IPS-18a (cell line): ENCODE data around the gene CALU.

Experiments used
- H3K27ac ChIP-seq: one replicate; pipeline ENCODE4 v1.5.1; 2013; ENCODE audit warnings: low read length
- H3K27me3 ChIP-seq: one replicate; pipeline ENCODE4 v1.6.1; 2013; ENCODE audit warnings: mild to moderate bottlenecking, low read length; ENCODE audit not compliant: control insufficient read depth, insufficient read depth
- H3K36me3 ChIP-seq: one replicate; pipeline ENCODE4 v1.6.1; 2013; ENCODE audit warnings: low read depth, low read length; ENCODE audit not compliant: control insufficient read depth
- H3K4me1 ChIP-seq: one replicate; pipeline ENCODE4 v1.6.1; 2013; ENCODE audit warnings: low read depth, low read length; ENCODE audit not compliant: control insufficient read depth
- H3K4me3 ChIP-seq: one replicate; pipeline ENCODE4 v1.5.1; 2013; ENCODE audit warnings: low read length
- H3K9ac ChIP-seq: one replicate; pipeline ENCODE4 v1.6.1; 2013; ENCODE audit warnings: mild to moderate bottlenecking, low read length, moderate library complexity
- H3K9me3 ChIP-seq: one replicate; pipeline ENCODE4 v1.6.1; 2013; ENCODE audit warnings: low read depth, low read length; ENCODE audit not compliant: control insufficient read depth

CALU gene

DNA sequence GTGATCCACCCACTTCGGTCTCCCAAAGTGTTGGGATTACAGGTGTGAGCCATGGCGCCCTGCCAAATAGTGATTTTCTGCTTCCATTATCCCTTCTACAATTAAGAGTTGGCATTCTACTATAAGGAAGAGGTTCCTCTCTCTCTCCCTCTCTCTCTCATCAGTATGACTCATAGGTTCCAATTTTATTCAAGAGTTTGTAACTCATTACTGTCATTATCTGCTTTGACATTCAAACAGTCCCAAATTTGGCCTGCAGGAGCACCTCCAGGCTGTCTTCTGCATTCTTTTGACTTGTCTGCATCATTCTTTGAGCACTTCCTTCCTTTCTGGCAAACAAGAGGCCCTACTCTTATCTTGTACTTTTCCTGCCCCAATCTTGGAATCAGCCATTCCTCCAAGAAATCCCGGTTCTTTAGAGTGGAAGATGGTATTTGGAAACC lies 33.2 kb upstream of the CALU start:
- Histone ChIP-seq H3K9ac (no peak overlapping the region), H3K4me1 (peaks cover 12% of the 10 kb centered on the region), H3K9me3 (no peaks in the 10 kb centered on the region), H3K36me3 (no peaks in the 10 kb centered on the region), H3K4me3 (no peak overlapping the region), H3K27me3 (no peaks in the 10 kb centered on the region), H3K27ac (no peak overlapping the region)

DNA sequence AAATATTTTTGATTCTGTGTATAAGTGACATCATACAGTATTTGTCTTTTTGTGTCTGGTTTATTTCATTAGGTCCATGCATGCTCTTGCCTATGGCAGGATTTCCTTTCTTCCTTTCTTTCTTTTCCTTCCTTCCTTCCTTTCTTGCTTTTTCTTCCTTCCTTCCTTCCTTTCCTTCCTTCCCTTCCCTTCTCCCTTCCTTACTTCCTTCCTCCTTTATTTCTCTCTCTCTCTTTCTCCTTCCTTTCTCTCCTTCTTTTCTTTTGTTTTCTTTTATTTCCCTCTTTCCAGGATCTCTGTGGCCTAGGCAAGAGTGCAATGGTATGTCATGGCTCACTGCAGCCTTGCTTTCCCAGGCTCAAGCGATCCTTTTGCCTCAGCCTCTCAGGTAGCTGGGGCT lies 31.4 kb upstream of the CALU start:
- Histone ChIP-seq H3K4me1 (peaks cover 12% of the 10 kb centered on the region), H3K4me3 (no peak overlapping the region), H3K9me3 (no peaks in the 10 kb centered on the region), H3K9ac (no peak overlapping the region), H3K27ac (no peak overlapping the region), H3K36me3 (no peaks in the 10 kb centered on the region), H3K27me3 (no peaks in the 10 kb centered on the region)

DNA sequence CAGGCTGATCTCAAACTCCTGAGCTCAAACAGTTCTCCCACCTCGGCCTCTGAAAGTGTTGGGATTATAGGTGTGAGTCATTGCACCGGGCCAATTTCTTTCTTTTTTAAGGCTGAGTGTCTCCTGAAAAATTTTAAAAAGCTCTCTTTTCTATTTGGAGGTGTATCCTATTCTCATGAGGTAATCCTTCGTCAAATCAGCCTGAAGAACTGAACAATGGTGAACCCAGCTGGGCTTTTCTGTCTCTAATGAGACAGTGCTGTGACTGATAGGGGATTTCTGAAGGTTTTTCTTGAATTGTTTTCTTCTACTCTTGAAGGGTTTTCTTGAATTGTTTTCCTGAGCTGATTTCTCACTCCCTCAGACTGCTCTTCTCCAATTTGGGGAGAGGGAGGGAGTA lies 30.9 kb upstream of the CALU start:
- no peaks in the 10 kb centered on the region for H3K27me3 ChIP-seq
- no peaks in the 10 kb centered on the region for H3K9me3 ChIP-seq
- H3K9ac ChIP-seq, result peak overlapping the region; percentile 12
- H3K4me1 ChIP-seq, result peaks cover 12% of the 10 kb centered on the region
- H3K4me3 ChIP-seq, result no peak overlapping the region
- peak overlapping the region; percentile 15 for H3K27ac ChIP-seq
- no peaks in the 10 kb centered on the region for H3K36me3 ChIP-seq

DNA sequence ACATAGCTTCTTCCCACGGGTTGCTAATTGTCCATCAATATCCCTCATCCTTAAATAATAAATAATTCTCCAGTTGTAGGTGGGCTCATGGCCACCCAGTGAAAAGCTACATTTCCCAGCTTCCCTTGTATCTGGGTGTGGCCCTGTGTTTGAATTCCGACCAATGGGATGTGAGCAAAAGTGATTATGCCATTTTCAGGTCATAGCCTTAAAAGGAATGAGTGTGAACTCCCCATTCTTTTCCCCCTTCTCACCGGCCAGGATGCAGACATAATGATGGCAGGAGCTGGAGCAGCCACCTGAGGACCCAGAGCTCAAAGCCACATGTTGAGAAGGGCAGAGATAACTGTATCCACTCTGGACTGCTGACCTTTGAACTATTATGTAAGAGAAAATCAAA lies 30.3 kb upstream of the CALU start:
- Histone ChIP-seq H3K27me3 (no peaks in the 10 kb centered on the region), H3K36me3 (no peaks in the 10 kb centered on the region), H3K4me1 (peaks cover 12% of the 10 kb centered on the region), H3K4me3 (peak overlapping the region; percentile 32), H3K9me3 (no peaks in the 10 kb centered on the region), H3K27ac (peak overlapping the region; percentile 15), H3K9ac (peak overlapping the region; percentile 12)

DNA sequence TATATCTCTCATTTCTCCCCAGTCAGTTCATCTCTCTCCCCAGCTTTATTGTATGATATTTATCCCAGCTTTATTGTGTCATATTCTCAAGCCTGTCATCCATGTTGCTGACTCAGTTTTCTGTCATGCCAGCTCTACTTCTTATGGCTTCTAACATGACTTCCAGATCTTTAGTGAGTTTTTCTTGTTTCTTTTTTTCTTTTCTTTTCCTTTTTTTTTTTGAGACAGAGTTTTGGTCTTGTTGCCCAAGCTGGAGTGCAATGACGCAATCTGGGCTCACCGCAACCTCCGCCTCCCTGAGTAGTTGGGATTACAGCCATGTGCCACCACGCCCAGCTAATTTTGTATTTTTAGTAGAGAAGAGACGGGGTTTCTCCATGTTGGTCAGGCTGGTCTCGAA lies 28.7 kb upstream of the CALU start:
- Histone ChIP-seq H3K9me3 (no peaks in the 10 kb centered on the region), H3K36me3 (no peaks in the 10 kb centered on the region), H3K4me1 (peaks cover 12% of the 10 kb centered on the region), H3K27ac (no peak overlapping the region), H3K27me3 (no peaks in the 10 kb centered on the region), H3K4me3 (no peak overlapping the region), H3K9ac (no peak overlapping the region)

DNA sequence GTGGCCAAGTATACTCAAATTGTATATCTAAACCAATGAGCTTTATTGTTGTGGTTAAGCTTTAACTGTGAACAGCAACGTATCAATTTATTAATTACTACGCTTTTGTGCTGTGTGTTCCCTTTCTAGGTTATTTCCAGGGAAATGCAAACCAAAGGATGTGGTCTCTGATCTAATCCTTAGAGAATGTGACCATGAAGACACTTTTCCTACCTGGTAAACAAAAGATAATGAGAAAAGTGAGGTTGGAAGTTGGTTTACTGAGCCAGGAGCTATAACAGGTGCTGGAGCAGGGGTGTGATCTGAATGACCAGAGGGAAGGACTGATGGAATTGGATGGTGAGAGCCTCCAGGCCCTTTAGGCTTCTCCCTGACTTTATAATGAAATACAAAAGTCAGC lies 25.4 kb upstream of the CALU start:
- Histone ChIP-seq H3K4me1 (peaks cover 6% of the 10 kb centered on the region), H3K36me3 (no peaks in the 10 kb centered on the region), H3K27me3 (no peaks in the 10 kb centered on the region), H3K9me3 (no peaks in the 10 kb centered on the region), H3K4me3 (no peak overlapping the region), H3K27ac (no peak overlapping the region), H3K9ac (no peak overlapping the region)

DNA sequence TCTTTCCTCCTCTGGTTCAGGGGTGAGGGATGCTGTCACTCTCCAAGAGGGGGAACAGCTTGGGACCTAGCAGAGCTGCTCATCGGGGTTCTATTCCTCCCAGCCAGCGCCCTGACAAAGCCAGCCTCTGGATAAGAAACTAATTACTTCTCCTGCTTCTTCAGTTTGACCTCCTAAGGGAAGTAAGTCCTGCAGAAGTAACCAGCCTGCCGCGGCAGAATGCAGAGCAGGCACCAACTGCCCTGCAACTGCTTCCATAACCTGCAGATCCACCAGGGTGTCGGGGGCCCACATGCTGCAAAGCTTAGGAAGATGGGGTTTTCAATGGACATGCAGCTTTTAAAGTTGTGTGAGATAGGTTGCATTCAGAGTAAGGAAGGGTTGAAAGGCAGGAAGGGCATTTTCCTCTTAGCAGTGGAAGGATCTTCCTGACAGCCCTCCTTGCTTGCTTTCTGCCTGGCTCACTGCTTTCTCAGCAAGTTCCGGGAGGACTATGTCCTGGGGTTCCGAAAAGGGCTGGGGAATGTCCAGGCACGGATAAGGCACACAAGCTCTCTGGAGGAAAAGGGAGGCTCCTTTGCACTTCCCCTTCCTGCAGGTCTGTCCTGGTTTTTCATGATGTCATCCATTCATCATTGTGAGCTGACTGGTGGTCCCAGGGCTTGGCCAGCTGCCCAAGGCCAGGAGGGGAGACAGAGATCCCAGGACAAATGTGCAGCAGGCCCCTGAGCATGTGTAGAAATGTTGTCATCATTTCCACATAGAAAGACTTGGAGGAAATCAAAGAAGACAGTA lies 24.3 kb upstream of the CALU start:
- Histone ChIP-seq H3K4me3 (no peak overlapping the region), H3K36me3 (no peaks in the 10 kb centered on the region), H3K27me3 (no peaks in the 10 kb centered on the region), H3K4me1 (no peaks in the 10 kb centered on the region), H3K9ac (no peak overlapping the region), H3K27ac (no peak overlapping the region), H3K9me3 (no peaks in the 10 kb centered on the region)

DNA sequence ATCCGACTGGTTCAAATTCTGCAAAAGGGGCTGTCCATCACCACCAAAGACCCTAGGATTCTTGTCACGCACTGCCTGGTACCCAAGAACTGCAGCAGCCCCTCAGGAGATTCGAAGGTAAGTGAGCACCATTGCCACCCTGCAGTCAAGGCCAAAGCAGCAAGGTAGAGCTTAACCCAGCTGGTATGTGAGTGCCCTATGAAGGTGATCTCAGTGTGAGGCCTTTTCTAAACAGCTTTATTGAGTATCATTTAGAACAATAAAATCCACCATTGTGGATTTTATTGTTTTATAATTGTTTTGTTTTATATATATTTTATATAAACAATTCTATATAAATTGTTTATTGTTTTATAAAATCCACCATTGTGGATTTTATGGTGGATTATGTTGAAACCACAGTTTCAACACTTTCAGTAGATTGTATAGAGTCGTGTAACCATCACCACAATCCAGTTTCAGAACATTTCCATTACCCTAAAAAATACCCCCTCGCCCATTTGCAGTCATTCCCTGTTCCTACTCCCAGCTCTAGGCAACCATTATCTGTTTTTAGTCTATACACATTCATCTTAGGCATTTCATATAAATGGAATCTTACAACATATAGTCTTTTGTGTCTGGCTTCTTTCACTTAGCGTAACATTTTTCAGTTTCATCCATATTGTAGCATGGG lies 20.1 kb upstream of the CALU start:
- H3K9me3 ChIP-seq, result no peaks in the 10 kb centered on the region
- no peaks in the 10 kb centered on the region for H3K27me3 ChIP-seq
- H3K27ac ChIP-seq, result no peak overlapping the region
- H3K9ac ChIP-seq, result no peak overlapping the region
- no peaks in the 10 kb centered on the region for H3K36me3 ChIP-seq
- H3K4me1 ChIP-seq, result no peaks in the 10 kb centered on the region
- H3K4me3 ChIP-seq, result no peak overlapping the region

DNA sequence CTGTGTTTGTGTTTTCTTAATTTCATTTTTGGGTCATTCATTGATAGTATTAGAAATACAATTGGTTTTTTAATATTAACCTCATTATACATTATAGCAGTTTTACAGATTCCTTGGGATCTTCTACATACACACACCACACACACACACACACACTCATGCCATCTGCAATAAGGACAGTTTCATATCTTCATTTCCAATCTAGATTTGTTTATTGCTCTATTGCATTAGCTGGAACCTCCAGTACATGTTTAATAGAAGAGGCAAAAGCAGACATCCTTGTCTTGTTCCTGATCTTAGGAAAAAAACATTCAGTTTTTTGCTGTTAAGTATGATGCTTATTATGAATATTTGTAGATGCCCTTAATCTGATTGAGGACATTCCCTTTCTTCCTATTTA lies 17.8 kb upstream of the CALU start:
- Histone ChIP-seq H3K4me1 (no peaks in the 10 kb centered on the region), H3K36me3 (no peaks in the 10 kb centered on the region), H3K9me3 (no peaks in the 10 kb centered on the region), H3K27me3 (no peaks in the 10 kb centered on the region), H3K4me3 (no peak overlapping the region), H3K9ac (no peak overlapping the region), H3K27ac (no peak overlapping the region)

DNA sequence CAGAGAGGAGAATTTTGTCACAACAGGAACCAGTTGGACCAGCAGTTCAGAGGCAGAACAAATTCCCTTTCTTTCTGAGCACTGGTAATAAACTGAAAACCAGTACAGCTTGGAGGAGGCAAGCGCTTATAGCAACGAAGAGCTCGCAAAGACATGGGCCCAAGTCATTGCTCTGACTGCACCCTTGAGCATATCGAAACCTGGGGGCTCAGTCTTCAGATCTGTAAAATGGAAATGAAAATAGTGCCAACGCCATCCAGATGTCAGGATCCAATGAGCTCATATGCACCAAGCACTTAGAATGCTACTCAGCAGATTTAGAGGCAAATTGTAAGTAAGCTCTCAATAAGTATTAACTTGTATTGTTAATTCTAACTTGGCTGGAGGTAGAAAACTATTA lies 14.4 kb upstream of the CALU start:
- Histone ChIP-seq H3K9ac (no peak overlapping the region), H3K36me3 (no peaks in the 10 kb centered on the region)

DNA sequence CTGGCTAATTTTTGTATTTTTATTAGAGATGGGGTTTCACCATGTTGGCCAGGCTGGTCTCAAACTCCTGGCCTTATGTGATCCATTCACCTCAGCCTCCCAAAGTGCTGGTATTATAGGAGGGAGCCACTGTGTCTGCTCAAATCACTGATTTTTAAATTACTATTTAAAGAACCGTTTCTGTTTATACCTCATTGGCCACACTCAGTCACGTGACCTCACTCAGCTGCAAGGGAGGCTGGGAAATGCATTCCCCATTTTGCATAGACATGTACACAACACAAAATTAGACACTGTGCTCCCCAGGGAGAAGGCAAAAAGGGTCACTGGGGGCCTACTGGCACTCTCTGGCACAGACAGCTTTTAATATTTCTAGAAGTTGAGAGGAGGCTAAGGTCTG lies 13.6 kb upstream of the CALU start:
- Histone ChIP-seq H3K36me3 (no peaks in the 10 kb centered on the region), H3K27me3 (no peaks in the 10 kb centered on the region), H3K9ac (no peak overlapping the region), H3K9me3 (no peaks in the 10 kb centered on the region), H3K4me3 (no peak overlapping the region), H3K4me1 (no peaks in the 10 kb centered on the region), H3K27ac (no peak overlapping the region)

More for the DNA sequence above, 14.4 kb upstream of the CALU start:
- Histone ChIP-seq H3K27ac (no peak overlapping the region), H3K27me3 (no peaks in the 10 kb centered on the region), H3K4me1 (no peaks in the 10 kb centered on the region), H3K9me3 (no peaks in the 10 kb centered on the region), H3K4me3 (no peak overlapping the region)
